GM12873 (cell line): Measurements from ENCODE around the gene GPR55.

ENCODE experiments used
- CTCF ChIP-seq: IDR thresholded peaks from 2 replicates; pipeline ENCODE4 v1.5.1; 2012; ENCODE audit warnings: low read depth, mild to moderate bottlenecking, moderate library complexity, low read length, control low read depth; ENCODE audit not compliant: insufficient read depth; ENCODE audit errors: missing control alignments

The GPR55 gene

DNA sequence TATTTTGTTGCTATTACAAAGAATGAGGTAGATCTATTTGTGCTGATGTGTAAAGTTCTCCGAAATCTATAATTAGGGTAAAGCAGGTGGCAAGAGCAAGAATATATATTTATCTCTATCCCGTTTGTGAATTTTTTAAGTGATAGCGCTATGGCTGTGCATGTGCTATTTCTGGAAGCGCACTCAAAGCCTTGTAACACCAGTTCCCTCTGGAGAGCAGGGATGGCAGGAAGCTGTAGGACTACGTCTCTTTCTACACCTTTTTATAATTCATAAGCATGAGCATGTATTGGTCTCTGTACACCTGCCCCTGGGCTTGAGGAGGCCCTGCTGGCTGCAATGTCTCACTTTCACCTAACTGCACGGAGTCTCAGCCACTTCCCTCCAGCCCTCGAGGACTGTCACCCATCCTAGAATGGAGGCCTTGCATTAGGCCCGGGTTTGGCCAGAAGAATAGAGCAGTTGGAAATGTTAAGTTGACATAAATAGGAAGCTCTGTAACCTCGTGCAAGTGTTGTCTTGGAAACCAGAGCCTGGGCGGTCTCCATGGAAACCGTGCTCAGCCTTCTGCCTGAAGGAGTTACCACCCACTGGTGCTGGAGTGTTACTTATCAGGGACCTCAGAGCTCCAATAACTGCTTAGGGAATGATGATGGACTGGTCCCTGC, 39.4 kb downstream of the GPR55 start:
- TF ChIP-seq CTCF, result no peak

DNA sequence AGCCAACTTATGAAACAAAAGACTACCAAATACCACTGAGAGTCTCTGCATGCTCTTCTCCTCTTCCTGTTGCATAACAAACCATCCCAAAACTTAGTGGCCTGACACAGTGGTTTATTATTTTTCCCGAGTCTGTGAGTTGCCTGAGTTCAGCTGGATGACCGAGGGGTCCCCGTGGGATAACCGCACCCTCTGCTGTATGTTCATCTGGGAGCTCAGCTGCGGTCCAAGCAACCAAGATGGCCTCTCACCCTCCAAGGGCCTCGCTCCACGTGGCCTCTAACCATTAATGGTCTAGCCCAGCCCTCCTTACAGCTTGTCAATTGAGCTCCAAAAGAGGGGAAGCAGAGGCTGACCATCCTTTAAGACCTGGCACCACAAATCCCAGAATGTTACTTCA, 43.2 kb downstream of the GPR55 start:
- no peak for TF ChIP-seq CTCF

GRCh38 chr2:230879891-230880290, 45.2 kb downstream of the GPR55 start:
- TF ChIP-seq CTCF, result no peak

DNA sequence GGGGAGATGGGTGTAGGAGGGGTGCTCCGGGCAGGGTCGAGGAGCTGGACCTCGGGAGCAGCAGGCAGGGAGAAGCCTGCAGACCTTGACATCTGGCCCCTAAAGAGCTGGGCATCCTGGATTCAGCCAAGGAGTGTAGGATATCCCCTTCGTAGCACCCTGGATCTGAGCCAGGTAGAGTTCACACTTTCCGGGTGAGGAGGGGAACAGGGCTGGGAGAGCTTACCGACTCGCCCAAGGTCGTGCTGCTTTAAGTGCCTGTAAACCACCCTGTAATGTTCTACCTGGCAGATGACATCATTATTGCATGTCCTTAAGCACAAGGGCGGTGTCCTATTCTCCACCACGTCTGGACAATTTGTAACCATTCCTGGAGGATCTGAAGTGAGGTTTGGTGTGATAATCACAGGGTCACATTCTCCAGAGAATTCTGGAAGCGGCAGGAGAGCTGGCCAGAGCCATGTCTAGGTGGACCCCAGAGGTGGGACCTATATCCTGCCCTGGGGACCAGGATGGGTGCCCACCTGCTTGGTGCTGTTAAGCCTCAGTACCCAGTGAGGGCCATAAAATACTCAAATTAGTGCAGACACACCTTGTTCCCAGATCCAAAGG, 45.7 kb downstream of the GPR55 start:
- no peak for TF ChIP-seq CTCF

GRCh38 chr2:230878599-230879188, 46.3 kb downstream of the GPR55 start:
- TF ChIP-seq CTCF, result no peak

DNA sequence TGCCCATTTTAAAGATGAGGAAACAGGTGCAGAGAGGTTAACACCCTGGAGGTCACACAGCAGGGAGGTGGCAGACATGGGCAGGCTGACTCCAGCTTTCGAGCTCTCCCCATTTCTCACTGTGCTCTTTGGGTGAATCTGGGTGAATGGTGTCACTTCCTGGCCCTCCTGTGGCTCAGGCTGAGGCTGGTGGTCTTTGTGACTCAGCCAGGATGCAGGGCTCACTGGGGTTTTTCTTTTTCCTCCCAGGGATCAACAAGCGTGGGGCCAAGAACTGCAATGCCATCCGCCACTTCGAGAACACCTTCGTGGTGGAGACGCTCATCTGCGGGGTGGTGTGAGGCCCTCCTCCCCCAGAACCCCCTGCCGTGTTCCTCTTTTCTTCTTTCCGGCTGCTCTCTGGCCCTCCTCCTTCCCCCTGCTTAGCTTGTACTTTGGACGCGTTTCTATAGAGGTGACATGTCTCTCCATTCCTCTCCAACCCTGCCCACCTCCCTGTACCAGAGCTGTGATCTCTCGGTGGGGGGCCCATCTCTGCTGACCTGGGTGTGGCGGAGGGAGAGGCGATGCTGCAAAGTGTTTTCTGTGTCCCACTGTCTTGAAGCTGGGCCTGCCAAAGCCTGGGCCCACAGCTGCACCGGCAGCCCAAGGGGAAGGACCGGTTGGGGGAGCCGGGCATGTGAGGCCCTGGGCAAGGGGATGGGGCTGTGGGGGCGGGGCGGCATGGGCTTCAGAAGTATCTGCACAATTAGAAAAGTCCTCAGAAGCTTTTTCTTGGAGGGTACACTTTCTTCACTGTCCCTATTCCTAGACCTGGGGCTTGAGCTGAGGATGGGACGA, 47.1 kb downstream of the GPR55 start:
- no peak for TF ChIP-seq CTCF
